SK-N-SH treated with all-trans-retinoic acid at 6 μM for 48 hours (cell line): Measurements from ENCODE around the gene IL1R1.

Experiments used
- ATAC-seq: fragments of 200-7000 bp; cut with Tn5 transposase; 3 replicates; pipeline ENCODE4 v1.9.1; 2020; ENCODE audit warnings: mild to moderate bottlenecking, moderate library complexity
- ARNTL ChIP-seq: fragments of 450-650 bp; formaldehyde crosslinking; IDR thresholded peaks from 2 replicates; pipeline ENCODE4 v1.5.0; 2020; ENCODE audit warnings: low read depth, mild to moderate bottlenecking, moderate library complexity, borderline replicate concordance
- BACH2 ChIP-seq: fragments of 250-450 bp; sonication (Bioruptor Pico); IDR thresholded peaks from 2 replicates; pipeline ENCODE4 v1.9.0; 2021; ENCODE audit warnings: mild to moderate bottlenecking, borderline replicate concordance
- ESRRG ChIP-seq: fragments of 250-450 bp; sonication (Bioruptor Pico); IDR thresholded peaks from 2 replicates; pipeline ENCODE4 v1.6.1; 2021; ENCODE audit warnings: mild to moderate bottlenecking
- GLIS3 ChIP-seq: fragments of 250-450 bp; sonication (Bioruptor Pico); IDR thresholded peaks from 2 replicates; pipeline ENCODE4 v1.5.0; 2020; ENCODE audit warnings: mild to moderate bottlenecking, moderate library complexity
- ISL1 ChIP-seq: fragments of 250-450 bp; sonication (Bioruptor Pico); IDR thresholded peaks from 2 replicates; pipeline ENCODE4 v2.1.2; 2022; ENCODE audit warnings: mild to moderate bottlenecking, moderate library complexity
- OSR1 ChIP-seq: fragments of 250-450 bp; sonication (Bioruptor Pico); IDR thresholded peaks from 2 replicates; pipeline ENCODE4 v1.8.0; 2022; ENCODE audit warnings: moderate library complexity, mild to moderate bottlenecking, inconsistent platforms
- PPARA ChIP-seq: fragments of 250-450 bp; sonication (Bioruptor Pico); IDR thresholded peaks from 2 replicates; pipeline ENCODE4 v1.5.0; 2020; ENCODE audit warnings: mild to moderate bottlenecking, borderline replicate concordance
- RARB ChIP-seq: fragments of 250-450 bp; sonication (Bioruptor Pico); IDR thresholded peaks from 2 replicates; pipeline ENCODE4 v1.8.0; 2021; ENCODE audit warnings: mild to moderate bottlenecking, moderate library complexity
- SNAI2 ChIP-seq: fragments of 250-450 bp; sonication (Bioruptor Pico); IDR thresholded peaks from 2 replicates; pipeline ENCODE4 v1.5.0; 2020; ENCODE audit warnings: mild to moderate bottlenecking, moderate library complexity
- TCF4 ChIP-seq: fragments of 250-450 bp; sonication (Bioruptor Pico); IDR thresholded peaks from 2 replicates; pipeline ENCODE4 v1.8.0; 2021; ENCODE audit warnings: mild to moderate bottlenecking, moderate library complexity, borderline replicate concordance
- TOX ChIP-seq: fragments of 250-450 bp; sonication (Bioruptor Pico); IDR thresholded peaks from 2 replicates; pipeline ENCODE4 v1.8.0; 2021; ENCODE audit warnings: mild to moderate bottlenecking, moderate library complexity, borderline replicate concordance
- ZFP3 ChIP-seq: fragments of 250-450 bp; sonication (Bioruptor Pico); IDR thresholded peaks from 2 replicates; pipeline ENCODE4 v1.5.0; 2020; ENCODE audit warnings: mild to moderate bottlenecking, moderate library complexity
- ZFP30 ChIP-seq: fragments of 450-650 bp; formaldehyde crosslinking; IDR thresholded peaks from 2 replicates; pipeline ENCODE4 v1.5.0; 2022; ENCODE audit warnings: mild to moderate bottlenecking, moderate library complexity
- ZNF565 ChIP-seq: fragments of 450-650 bp; formaldehyde crosslinking; conservative IDR thresholded peaks from 2 replicates; pipeline ENCODE4 v1.5.0; 2020; ENCODE audit warnings: low read depth, mild to moderate bottlenecking, moderate library complexity
- ZNF70 ChIP-seq: fragments of 450-650 bp; formaldehyde crosslinking; IDR thresholded peaks from 2 replicates; pipeline ENCODE4 v1.5.0; 2020; ENCODE audit warnings: mild to moderate bottlenecking, moderate library complexity
- ZNF8 ChIP-seq: fragments of 450-650 bp; formaldehyde crosslinking; IDR thresholded peaks from 2 replicates; pipeline ENCODE4 v1.5.0; 2020; ENCODE audit warnings: mild to moderate bottlenecking, moderate library complexity
- TF ChIP-seq, protein P1 (sequence below): fragments of 250-450 bp; sonication (Bioruptor Pico); IDR thresholded peaks from 2 replicates; pipeline ENCODE4 v1.5.1; 2020; ENCODE audit warnings: low read depth, mild to moderate bottlenecking, moderate library complexity
- TF ChIP-seq, protein P2 (sequence below): fragments of 250-450 bp; sonication (Bioruptor Pico); IDR thresholded peaks from 2 replicates; pipeline ENCODE4 v1.8.0; 2021; ENCODE audit warnings: low read depth, mild to moderate bottlenecking, moderate library complexity, borderline replicate concordance
- TF ChIP-seq, protein P3 (sequence below): fragments of 250-450 bp; sonication (Bioruptor Pico); IDR thresholded peaks from 2 replicates; pipeline ENCODE4 v1.5.0; 2020; ENCODE audit warnings: mild to moderate bottlenecking, moderate library complexity
- TF ChIP-seq, protein P4 (sequence below): fragments of 250-450 bp; sonication (Bioruptor Pico); IDR thresholded peaks from 2 replicates; pipeline ENCODE4 v1.8.0; 2020; ENCODE audit warnings: mild to moderate bottlenecking, moderate library complexity, borderline replicate concordance
- TF ChIP-seq, protein P5 (sequence below): fragments of 250-450 bp; sonication (Bioruptor Pico); IDR thresholded peaks from 2 replicates; pipeline ENCODE4 v1.5.1; 2021; ENCODE audit warnings: mild to moderate bottlenecking, moderate library complexity

Gene IL1R1

DNA sequence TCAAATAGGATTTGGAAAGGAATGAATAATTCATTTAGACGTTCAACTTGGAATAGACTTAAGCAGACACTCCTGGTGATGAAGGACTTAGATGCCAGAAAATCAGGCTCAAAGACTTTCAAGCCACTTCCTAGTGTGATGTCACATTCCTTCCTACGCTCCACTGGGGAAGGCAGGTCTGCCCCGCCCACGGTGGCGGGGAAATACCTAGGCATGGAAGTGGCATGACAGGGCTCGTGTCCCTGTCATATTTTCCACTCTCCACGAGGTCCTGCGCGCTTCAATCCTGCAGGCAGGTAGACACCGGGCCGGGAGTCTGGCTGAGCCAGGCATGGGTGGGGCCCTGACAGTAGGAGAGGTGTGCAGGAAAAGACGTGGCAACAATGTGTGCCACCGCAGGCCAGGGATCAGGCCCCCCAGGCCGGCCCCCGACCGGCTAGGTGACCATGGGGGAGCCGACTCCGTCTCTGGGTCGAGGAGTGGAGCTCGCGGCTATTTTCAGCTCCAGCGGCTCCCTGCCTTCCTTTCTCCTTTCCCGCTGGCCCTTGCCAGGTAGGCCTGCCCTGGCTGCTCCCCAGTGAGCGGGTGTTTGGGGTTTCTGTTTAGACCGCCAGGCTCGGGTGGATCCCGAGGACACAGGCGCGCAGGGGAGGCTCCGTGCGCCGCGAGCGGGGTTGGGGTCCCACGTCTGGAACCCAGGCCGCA, 44.4 kb downstream of the IL1R1 start, which contains the start of gene IL1RL2 (continued):
- TF ChIP-seq, protein P1, sequence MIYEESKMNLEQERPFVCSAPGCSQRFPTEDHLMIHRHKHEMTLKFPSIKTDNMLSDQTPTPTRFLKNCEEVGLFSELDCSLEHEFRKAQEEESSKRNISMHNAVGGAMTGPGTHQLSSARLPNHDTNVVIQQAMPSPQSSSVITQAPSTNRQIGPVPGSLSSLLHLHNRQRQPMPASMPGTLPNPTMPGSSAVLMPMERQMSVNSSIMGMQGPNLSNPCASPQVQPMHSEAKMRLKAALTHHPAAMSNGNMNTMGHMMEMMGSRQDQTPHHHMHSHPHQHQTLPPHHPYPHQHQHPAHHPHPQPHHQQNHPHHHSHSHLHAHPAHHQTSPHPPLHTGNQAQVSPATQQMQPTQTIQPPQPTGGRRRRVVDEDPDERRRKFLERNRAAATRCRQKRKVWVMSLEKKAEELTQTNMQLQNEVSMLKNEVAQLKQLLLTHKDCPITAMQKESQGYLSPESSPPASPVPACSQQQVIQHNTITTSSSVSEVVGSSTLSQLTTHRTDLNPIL (CRISPR knock-in tag) = no peak
- TF ChIP-seq TCF4 = no peak
- no peak for TF ChIP-seq PPARA (CRISPR knock-in tag)
- TF ChIP-seq ESRRG (CRISPR knock-in tag) = no peak
- TF ChIP-seq SNAI2 (CRISPR knock-in tag) = no peak
- TF ChIP-seq, protein P2, sequence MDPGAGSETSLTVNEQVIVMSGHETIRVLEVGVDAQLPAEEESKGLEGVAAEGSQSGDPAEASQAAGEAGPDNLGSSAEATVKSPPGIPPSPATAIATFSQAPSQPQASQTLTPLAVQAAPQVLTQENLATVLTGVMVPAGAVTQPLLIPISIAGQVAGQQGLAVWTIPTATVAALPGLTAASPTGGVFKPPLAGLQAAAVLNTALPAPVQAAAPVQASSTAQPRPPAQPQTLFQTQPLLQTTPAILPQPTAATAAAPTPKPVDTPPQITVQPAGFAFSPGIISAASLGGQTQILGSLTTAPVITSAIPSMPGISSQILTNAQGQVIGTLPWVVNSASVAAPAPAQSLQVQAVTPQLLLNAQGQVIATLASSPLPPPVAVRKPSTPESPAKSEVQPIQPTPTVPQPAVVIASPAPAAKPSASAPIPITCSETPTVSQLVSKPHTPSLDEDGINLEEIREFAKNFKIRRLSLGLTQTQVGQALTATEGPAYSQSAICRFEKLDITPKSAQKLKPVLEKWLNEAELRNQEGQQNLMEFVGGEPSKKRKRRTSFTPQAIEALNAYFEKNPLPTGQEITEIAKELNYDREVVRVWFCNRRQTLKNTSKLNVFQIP (CRISPR knock-in tag) = no peak
- no peak for TF ChIP-seq ISL1 (CRISPR knock-in tag)
- no peak for TF ChIP-seq GLIS3 (CRISPR knock-in tag)
- TF ChIP-seq ZFP3 (CRISPR knock-in tag) = no peak
- no peak for TF ChIP-seq TOX (CRISPR knock-in tag)
- TF ChIP-seq ZNF8 (CRISPR knock-in tag) = no peak
- no peak for TF ChIP-seq BACH2 (CRISPR knock-in tag)

DNA sequence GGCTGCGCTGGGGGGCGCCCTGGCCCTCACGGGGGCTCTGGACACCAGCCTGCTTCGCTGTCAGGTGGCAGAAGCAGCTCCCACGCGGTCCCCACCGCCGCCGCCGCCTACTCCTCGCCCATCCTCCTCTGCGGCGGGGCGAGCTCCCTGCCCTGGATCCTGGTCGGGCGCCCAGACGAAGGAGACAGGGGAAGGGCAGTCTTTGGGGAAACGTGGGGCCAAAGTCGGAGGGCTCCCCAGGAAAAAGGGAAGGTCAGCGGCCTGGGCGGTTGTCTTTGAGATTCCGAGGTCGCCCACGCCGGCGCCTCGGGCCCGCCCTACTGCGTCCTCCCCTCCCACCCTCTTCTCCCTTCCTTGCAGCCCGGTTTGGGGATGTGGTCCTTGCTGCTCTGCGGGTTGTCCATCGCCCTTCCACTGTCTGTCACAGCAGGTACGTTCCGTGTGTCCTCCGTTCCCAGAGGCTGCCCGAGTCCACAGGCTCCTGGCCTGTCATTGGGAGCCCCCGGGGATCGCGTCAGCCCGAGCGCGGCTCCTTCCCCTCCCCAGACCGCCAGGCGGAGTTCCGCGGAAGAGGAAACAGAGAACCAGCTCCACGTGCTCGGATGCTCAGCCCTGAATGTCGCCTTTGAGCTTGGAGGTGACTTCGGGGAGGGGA, 45.1 kb downstream of the IL1R1 start:
- TF ChIP-seq, protein P3, sequence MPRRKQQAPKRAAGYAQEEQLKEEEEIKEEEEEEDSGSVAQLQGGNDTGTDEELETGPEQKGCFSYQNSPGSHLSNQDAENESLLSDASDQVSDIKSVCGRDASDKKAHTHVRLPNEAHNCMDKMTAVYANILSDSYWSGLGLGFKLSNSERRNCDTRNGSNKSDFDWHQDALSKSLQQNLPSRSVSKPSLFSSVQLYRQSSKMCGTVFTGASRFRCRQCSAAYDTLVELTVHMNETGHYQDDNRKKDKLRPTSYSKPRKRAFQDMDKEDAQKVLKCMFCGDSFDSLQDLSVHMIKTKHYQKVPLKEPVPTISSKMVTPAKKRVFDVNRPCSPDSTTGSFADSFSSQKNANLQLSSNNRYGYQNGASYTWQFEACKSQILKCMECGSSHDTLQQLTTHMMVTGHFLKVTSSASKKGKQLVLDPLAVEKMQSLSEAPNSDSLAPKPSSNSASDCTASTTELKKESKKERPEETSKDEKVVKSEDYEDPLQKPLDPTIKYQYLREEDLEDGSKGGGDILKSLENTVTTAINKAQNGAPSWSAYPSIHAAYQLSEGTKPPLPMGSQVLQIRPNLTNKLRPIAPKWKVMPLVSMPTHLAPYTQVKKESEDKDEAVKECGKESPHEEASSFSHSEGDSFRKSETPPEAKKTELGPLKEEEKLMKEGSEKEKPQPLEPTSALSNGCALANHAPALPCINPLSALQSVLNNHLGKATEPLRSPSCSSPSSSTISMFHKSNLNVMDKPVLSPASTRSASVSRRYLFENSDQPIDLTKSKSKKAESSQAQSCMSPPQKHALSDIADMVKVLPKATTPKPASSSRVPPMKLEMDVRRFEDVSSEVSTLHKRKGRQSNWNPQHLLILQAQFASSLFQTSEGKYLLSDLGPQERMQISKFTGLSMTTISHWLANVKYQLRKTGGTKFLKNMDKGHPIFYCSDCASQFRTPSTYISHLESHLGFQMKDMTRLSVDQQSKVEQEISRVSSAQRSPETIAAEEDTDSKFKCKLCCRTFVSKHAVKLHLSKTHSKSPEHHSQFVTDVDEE (CRISPR knock-in tag) = no peak
- ATAC-seq = peak; percentile 81

DNA sequence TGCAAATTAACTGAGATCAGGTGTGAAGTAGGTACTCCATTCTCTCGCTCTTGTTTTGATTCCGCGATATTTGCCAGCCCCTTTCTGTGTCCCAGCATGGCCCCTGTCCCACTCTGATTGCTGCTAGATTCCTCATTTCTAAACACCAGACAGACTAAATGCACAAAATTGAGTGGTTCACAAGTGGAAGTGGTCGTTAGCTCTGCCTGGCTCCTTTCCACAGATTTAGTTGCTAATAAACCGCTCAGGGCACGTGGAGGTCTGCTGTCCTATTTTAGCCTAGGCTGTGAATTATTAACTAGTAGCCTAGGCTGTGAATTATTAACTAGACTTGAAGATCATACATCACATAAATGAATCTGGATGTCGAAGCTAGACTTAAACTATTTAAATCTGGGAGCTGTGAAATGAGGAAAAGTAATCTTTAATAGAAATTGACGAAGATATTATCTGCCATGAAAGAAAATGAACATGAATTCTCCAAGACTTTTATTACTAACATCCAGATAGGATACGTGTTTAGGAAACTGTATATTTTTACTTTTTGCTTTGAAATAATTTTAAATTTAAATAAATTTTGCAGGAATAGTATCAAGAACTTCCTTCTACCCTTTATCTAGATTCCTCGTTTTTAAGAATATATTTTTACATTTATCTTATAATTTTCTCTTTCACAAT, 48.0 kb downstream of the IL1R1 start:
- ATAC-seq = no peak
- TF ChIP-seq ZNF565 (CRISPR knock-in tag) (no peak), TCF4 (no peak), RARB (no peak), ZFP3 (CRISPR knock-in tag) (no peak)

DNA sequence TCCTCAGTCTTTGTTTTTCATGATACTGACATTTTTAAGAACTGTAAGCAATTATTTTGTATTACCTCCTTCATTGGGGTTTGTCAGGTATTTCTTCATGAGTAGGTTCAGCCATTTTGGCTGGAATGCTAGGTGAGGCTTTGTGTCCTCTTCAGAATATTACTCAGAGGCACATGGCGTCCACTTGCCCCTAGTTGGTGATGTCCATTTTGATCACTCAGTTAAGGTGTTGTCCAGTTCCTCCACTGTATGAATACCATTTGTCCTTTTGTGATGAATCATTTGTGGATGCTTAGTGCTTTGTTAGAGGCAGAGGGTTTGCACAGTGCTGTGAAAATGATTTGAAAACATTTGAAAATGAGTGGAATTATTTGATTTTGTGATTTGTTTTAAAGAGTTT, 49.0 kb downstream of the IL1R1 start:
- no peak for ATAC-seq
- TF ChIP-seq ARNTL (CRISPR knock-in tag) = no peak
- TF ChIP-seq RARB = no peak
- TF ChIP-seq TOX (CRISPR knock-in tag) = no peak
- no peak for TF ChIP-seq ESRRG (CRISPR knock-in tag)
- no peak for TF ChIP-seq TCF4
- TF ChIP-seq, protein P2 (CRISPR knock-in tag) = no peak
- no peak for TF ChIP-seq ZFP3 (CRISPR knock-in tag)
- TF ChIP-seq ZFP30 = no peak
- TF ChIP-seq, protein P4, sequence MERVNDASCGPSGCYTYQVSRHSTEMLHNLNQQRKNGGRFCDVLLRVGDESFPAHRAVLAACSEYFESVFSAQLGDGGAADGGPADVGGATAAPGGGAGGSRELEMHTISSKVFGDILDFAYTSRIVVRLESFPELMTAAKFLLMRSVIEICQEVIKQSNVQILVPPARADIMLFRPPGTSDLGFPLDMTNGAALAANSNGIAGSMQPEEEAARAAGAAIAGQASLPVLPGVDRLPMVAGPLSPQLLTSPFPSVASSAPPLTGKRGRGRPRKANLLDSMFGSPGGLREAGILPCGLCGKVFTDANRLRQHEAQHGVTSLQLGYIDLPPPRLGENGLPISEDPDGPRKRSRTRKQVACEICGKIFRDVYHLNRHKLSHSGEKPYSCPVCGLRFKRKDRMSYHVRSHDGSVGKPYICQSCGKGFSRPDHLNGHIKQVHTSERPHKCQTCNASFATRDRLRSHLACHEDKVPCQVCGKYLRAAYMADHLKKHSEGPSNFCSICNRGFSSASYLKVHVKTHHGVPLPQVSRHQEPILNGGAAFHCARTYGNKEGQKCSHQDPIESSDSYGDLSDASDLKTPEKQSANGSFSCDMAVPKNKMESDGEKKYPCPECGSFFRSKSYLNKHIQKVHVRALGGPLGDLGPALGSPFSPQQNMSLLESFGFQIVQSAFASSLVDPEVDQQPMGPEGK (CRISPR knock-in tag) = no peak
- no peak for TF ChIP-seq GLIS3 (CRISPR knock-in tag)
- TF ChIP-seq, protein P5, sequence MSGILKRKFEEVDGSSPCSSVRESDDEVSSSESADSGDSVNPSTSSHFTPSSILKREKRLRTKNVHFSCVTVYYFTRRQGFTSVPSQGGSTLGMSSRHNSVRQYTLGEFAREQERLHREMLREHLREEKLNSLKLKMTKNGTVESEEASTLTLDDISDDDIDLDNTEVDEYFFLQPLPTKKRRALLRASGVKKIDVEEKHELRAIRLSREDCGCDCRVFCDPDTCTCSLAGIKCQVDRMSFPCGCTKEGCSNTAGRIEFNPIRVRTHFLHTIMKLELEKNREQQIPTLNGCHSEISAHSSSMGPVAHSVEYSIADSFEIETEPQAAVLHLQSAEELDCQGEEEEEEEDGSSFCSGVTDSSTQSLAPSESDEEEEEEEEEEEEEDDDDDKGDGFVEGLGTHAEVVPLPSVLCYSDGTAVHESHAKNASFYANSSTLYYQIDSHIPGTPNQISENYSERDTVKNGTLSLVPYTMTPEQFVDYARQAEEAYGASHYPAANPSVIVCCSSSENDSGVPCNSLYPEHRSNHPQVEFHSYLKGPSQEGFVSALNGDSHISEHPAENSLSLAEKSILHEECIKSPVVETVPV = no peak
- TF ChIP-seq ZNF565 (CRISPR knock-in tag) = no peak
- no peak for TF ChIP-seq ZNF8 (CRISPR knock-in tag)
- no peak for TF ChIP-seq OSR1 (CRISPR knock-in tag)
- no peak for TF ChIP-seq ZNF70 (CRISPR knock-in tag)
- no peak for TF ChIP-seq BACH2 (CRISPR knock-in tag)
- TF ChIP-seq, protein P1 (CRISPR knock-in tag) = no peak
